ENCODE results near the gene SGMS2.

GRCh38 chr4:107845681-107846080 lies 20.9 kb downstream of the SGMS2 start:
- TF ChIP-seq ZNF384 (IDR thresholded peaks at IDR 0.05) (no peak), SP1 (IDR thresholded peaks at IDR 0.05) (no peak), SUZ12 (IDR thresholded peaks at IDR 0.05) (no peak), ARNT (IDR thresholded peaks at IDR 0.05) (no peak), FOXM1 (IDR thresholded peaks at IDR 0.05; ENCODE audit: borderline replicate concordance) (no peak), FOXA1 (IDR thresholded peaks at IDR 0.05) (no peak), BHLHE40 (IDR thresholded peaks at IDR 0.05; ENCODE audit: borderline replicate concordance) (no peak), PKNOX1 (IDR thresholded peaks at IDR 0.05) (no peak), NFRKB (IDR thresholded peaks at IDR 0.05) (no peak), ELF4 (IDR thresholded peaks at IDR 0.05) (no peak), LEF1 (IDR thresholded peaks at IDR 0.05; ENCODE audit: borderline replicate concordance) (no peak), HDGF (IDR thresholded peaks at IDR 0.05; ENCODE audit: borderline replicate concordance) (no peak), FOXK2 (IDR thresholded peaks at IDR 0.05) (no peak), TARDBP (IDR thresholded peaks at IDR 0.05) (no peak)

All from HEK293T (cell line).